WI38 (cell line): ENCODE data around the gene KIF26A.

Experiments
- H3K4me3 ChIP-seq: 2 replicates; pipeline ENCODE4 v1.5.1; 2011; ENCODE audit warnings: low read depth, mild to moderate bottlenecking, control low read depth, low read length
- CTCF ChIP-seq: IDR thresholded peaks from 2 replicates; pipeline ENCODE4 v1.5.1; 2012; ENCODE audit warnings: low read depth, mild to moderate bottlenecking, control low read depth, low read length

Gene KIF26A

GRCh38 chr14:104145826-104146601 is 7.6 kb downstream of the KIF26A start:
- TF ChIP-seq CTCF: no peak
- no peak overlapping the region for H3K4me3 ChIP-seq

GRCh38 chr14:104146651-104147345 is 8.4 kb downstream of the KIF26A start:
- no peak for TF ChIP-seq CTCF
- no peak overlapping the region for H3K4me3 ChIP-seq

DNA sequence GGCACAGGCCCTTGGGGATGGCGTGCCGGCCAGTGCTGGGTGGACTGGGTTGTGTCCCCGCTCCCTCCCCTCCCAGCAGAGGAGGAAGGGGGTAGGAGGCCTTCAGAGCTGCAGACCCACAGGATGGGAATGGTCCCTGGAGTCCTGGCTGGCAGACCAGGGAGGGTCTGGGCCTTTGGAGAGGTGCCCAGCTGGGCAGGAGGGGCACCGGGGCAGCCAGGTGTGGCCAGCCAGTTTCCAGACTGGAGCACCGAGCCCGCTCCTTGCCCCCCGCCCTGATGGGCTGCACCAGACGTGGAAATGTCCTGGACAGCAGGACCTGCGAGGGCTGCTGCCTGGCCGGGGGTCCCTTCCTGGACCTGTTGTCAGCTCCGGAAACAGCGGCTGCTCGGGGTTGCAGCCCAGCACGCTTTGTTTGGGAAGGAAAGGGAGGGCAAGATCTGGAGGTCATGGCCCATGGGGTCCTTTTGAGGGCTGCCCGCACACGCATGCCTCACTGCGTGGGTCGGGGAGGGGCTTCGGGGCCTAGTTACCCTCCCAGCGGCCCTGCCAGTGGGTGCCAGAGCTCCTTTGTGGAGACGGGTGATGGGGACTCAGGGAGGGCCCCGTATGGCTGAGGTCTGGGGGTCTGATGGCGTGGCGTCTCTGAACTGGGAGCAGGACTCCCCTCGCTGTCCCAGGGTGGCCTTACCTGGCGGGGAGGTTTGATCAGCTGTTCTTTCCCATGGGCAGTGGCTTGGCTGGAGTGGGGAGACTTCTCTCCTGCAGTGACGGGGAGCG is 9.1 kb downstream of the KIF26A start:
- TF ChIP-seq CTCF: no peak
- H3K4me3 ChIP-seq: no peak overlapping the region

GRCh38 chr14:104148433-104149277 is 10.3 kb downstream of the KIF26A start:
- no peak for TF ChIP-seq CTCF
- no peak overlapping the region for H3K4me3 ChIP-seq

GRCh38 chr14:104149278-104149595 is 10.8 kb downstream of the KIF26A start:
- no peak overlapping the region for H3K4me3 ChIP-seq

More at GRCh38 chr14:104149278-104149595, 10.8 kb downstream of the KIF26A start:
- TF ChIP-seq CTCF: no peak
